ENCODE data around the gene GZMH. TPM values are rescaled to one million over a fixed set of nuclear protein-coding genes. Genes with fewer than 3 reads are reported as not detected.

Gene GZMH
- total and polyA plus RNA-seq, 2 donors (not counting 3 experiments of a cell fraction or from before 2014, with no cell fraction given): not detected

DNA sequence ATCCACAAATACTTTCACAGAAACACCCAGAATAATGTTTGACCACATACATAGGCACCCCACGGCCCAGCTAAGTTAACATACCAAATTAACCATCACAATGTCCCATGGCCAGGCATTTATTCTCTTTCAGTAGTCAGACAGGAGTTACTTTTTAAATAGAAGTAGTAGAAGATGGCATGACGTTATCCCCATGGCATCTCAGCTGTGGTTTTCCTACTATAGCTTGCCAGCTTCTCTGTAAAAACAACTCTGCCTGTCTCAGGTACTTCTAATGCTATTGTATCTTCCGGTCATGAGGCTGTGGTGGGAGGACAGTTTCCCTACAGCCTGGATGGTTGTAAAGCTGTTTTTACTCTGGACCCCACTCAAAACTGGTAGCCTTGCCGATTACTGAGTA is 52.7 kb downstream of the GZMH start:
- DNase-seq (ENCODE audit: low read depth, low spot score) (no peak), FAIRE-seq (no peak)
- H3K36me3 ChIP-seq (ENCODE audit: control insufficient read depth in 2 of 2, extremely low read depth in 1 of 2, insufficient read depth in 2 of 2, low read length in 2 of 2): no peaks in the 10 kb centered on the region
- CTCF ChIA-PET: interaction anchor here (0.7 kb wide), 1 partner anchor 10 kb away, joined by 3 read pairs; no protein-coding TSS in a partner anchor
- H3K79me2 ChIP-seq (ENCODE audit: control insufficient read depth, insufficient read depth, low read length): no peaks in the 10 kb centered on the region
- H3K4me2 ChIP-seq (ENCODE audit: insufficient read depth, low read length): no peak overlapping the region
- dilution Hi-C loops (cut with MboI; ENCODE audit: extremely low pct_ligation_motif_present, low sequenced_read_pairs): no loop called here
- TF ChIP-seq JUN (IDR thresholded peaks at IDR 0.05; ENCODE audit: borderline replicate concordance, insufficient read depth, insufficient read length, low read depth) (no peak), EZH2 (IDR thresholded peaks at IDR 0.05; ENCODE audit: borderline replicate concordance, low read depth, low read length, severe bottlenecking) (no peak), POLR2A (IDR thresholded peaks at IDR 0.05; ENCODE audit: low read depth, low read length) (no peak)
- TF ChIP-seq, protein P1, sequence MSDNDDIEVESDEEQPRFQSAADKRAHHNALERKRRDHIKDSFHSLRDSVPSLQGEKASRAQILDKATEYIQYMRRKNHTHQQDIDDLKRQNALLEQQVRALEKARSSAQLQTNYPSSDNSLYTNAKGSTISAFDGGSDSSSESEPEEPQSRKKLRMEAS (IDR thresholded peaks at IDR 0.05; ENCODE audit: insufficient read depth, insufficient read length): no peak
- TF ChIP-seq, protein P2, sequence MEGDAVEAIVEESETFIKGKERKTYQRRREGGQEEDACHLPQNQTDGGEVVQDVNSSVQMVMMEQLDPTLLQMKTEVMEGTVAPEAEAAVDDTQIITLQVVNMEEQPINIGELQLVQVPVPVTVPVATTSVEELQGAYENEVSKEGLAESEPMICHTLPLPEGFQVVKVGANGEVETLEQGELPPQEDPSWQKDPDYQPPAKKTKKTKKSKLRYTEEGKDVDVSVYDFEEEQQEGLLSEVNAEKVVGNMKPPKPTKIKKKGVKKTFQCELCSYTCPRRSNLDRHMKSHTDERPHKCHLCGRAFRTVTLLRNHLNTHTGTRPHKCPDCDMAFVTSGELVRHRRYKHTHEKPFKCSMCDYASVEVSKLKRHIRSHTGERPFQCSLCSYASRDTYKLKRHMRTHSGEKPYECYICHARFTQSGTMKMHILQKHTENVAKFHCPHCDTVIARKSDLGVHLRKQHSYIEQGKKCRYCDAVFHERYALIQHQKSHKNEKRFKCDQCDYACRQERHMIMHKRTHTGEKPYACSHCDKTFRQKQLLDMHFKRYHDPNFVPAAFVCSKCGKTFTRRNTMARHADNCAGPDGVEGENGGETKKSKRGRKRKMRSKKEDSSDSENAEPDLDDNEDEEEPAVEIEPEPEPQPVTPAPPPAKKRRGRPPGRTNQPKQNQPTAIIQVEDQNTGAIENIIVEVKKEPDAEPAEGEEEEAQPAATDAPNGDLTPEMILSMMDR (IDR thresholded peaks at IDR 0.05; ENCODE audit: extremely low read depth in 1 of 2, insufficient read depth in 1 of 2, low read depth in 1 of 2, low read length in 2 of 2): no peak
- H3K4me3 ChIP-seq (replicated peaks in 1 of 3; ENCODE audit: insufficient read depth in 1 of 3, low read depth in 1 of 3, low read length in 3 of 3): no peak overlapping the region
- no peaks in the 10 kb centered on the region for H3K4me1 ChIP-seq (ENCODE audit: control insufficient read depth, extremely low read depth, insufficient read depth, low read length)
- no peaks in the 10 kb centered on the region for H3K9me3 ChIP-seq (replicated peaks; ENCODE audit: control insufficient read depth, insufficient read depth, low read length)
- POLR2A ChIA-PET: no interaction called here
- H3K27me3 ChIP-seq (ENCODE audit: control insufficient read depth in 2 of 2, insufficient read depth in 2 of 2, low read length in 2 of 2): no peaks in the 10 kb centered on the region
- intact Hi-C loops (cut with micrococcal nuclease): no loop called here
- no peak overlapping the region for H3K9ac ChIP-seq (replicated peaks; ENCODE audit: extremely low read depth, insufficient read depth, low read length)
- H4K20me1 ChIP-seq (replicated peaks; ENCODE audit: control insufficient read depth, extremely low read depth, insufficient read depth, low read length): no peaks in the 10 kb centered on the region
- no peaks in the 10 kb centered on the region for H3K9me1 ChIP-seq (replicated peaks; ENCODE audit: control insufficient read depth, extremely low read depth, insufficient read depth, low read length)
- no peak overlapping the region for H3K27ac ChIP-seq (ENCODE audit: insufficient read depth, low read depth, low read length)
- no TSS peak for BruUV-seq (replicated peaks)
- H2AFZ ChIP-seq (ENCODE audit: low read depth, low read length): no peak overlapping the region

Other genes with a start within 250 kb of the GZMH start
- gene NFATC4, start 241.5 kb downstream of the GZMH start, total RNA-seq: 88.1 and 88.5 TPM in 2 replicates
- 79.5 and 94.8 TPM in 2 replicates for gene NFATC4, start 241.5 kb downstream of the GZMH start, polyA plus RNA-seq
- 42.8 and 45.1 TPM in 2 replicates for gene NYNRIN, start 210.7 kb downstream of the GZMH start, total RNA-seq
- gene NYNRIN, start 210.7 kb downstream of the GZMH start, polyA plus RNA-seq: 37.2 and 38.8 TPM in 2 replicates
- 5.0 and 8.6 TPM in 2 replicates for gene CBLN3, start 180.0 kb downstream of the GZMH start, total RNA-seq
- 7.8 and 7.9 TPM in 2 replicates for gene CBLN3, start 180.0 kb downstream of the GZMH start, polyA plus RNA-seq
- gene KHNYN, start 179.7 kb downstream of the GZMH start, total RNA-seq: 63.3 and 66.7 TPM in 2 replicates
- 25.2 and 25.4 TPM in 2 replicates for gene KHNYN, start 179.7 kb downstream of the GZMH start, polyA plus RNA-seq
- 38.6 and 40.2 TPM in 2 replicates for gene SDR39U1, start 166.9 kb downstream of the GZMH start, total RNA-seq
- 72.6 and 89.8 TPM in 2 replicates for gene SDR39U1, start 166.9 kb downstream of the GZMH start, polyA plus RNA-seq
- gene CMA1, start 101.4 kb downstream of the GZMH start, total RNA-seq: not detected in 2 replicates
- not detected in 2 replicates for gene CMA1, start 101.4 kb downstream of the GZMH start, polyA plus RNA-seq
- not detected in 2 replicates for gene CTSG, start 33.4 kb downstream of the GZMH start, total RNA-seq
- gene CTSG, start 33.4 kb downstream of the GZMH start, polyA plus RNA-seq: not detected in 2 replicates
- not detected in 2 replicates for gene GZMB, start 24.5 kb upstream of the GZMH start, total RNA-seq
- not detected in 2 replicates for gene GZMB, start 24.5 kb upstream of the GZMH start, polyA plus RNA-seq